ENCODE measurements around the gene PIGS. TPM values are rescaled to one million over a fixed set of nuclear protein-coding genes. Genes with fewer than 3 reads are reported as not detected.
"Not testable (repeated sequence)": the region's sequence is repeated elsewhere in the genome, so short reads cannot be mapped to it uniquely, and the experiment has no call there.

Gene PIGS
- total RNA-seq, result 10 to 100 TPM; 39.0 to 56.7 (median 49.2) TPM

- 0 to 21% (median 2%) methylated on average over 1 to 8 of the region's 49 CpGs for WGBS, 10 experiments
- ATAC-seq (replicated peaks in 6 of 8), result peak; percentile 94 to 99 (median 97)
- in situ Hi-C loops (cut with MboI; ENCODE audit: low pct_unique_long_range_greater_than_20kb in 2 of 9, low sequenced_read_pairs in 9 of 9, unreplicated experiment in 9 of 9), result no loop called here
- peak within 1 kb of the TSS; percentile 65 to 85 (median 69) for H3K4me3 ChIP-seq
- peak within 1 kb of the TSS; percentile 30 to 35 for H3K27ac ChIP-seq
- H3K4me1 ChIP-seq (replicated peaks in 1 of 2), result peaks cover 13 to 31% of the 10 kb centered on the region in 2 donors
These were observed at the start of gene PIGS for GRCh38 chr17:28571361-28572122. TSS of gene PIGS (minus strand) at chr17:28571524. CDS start at chr17:28571496, 28 bp downstream.

- in situ Hi-C loops (cut with MboI; ENCODE audit: low pct_unique_long_range_greater_than_20kb in 2 of 9, low sequenced_read_pairs in 9 of 9, unreplicated experiment in 9 of 9), result loop anchor here in 1 of 9 experiments (25.0 kb wide), 1 partner anchor 92 kb away; the partner anchor contains the start of genes PROCA1, RAB34 and RPL23A
- H3K4me1 ChIP-seq (replicated peaks in 1 of 2), result no peaks in the 10 kb centered on the region
- H3K4me3 ChIP-seq, result no peak overlapping the region
- 61 to 100% (median 93%) methylated on average over 1 to 2 of the region's 2 CpGs; no CpG with 5 or more reads in 3 of the 10 experiments for WGBS, 10 experiments
- no peak for ATAC-seq (replicated peaks in 6 of 8)
- H3K27ac ChIP-seq, result no peak overlapping the region
These were observed 48.7 kb upstream of the PIGS start for GRCh38 chr17:28620010-28620409.

- no peak overlapping the region for H3K27ac ChIP-seq
- no peaks in the 10 kb centered on the region for H3K4me1 ChIP-seq (replicated peaks in 1 of 2)
- in situ Hi-C loops (cut with MboI; ENCODE audit: low pct_unique_long_range_greater_than_20kb in 2 of 9, low sequenced_read_pairs in 9 of 9, unreplicated experiment in 9 of 9), result loop anchor here in 1 of 9 experiments (25.0 kb wide), 1 partner anchor 94 kb away; the partner anchor contains the start of genes PROCA1, RAB34 and RPL23A
- ATAC-seq (replicated peaks in 6 of 8), result no peak
- 67 to 100% (median 89%) methylated on average over 1 to 3 of the region's 3 CpGs; no CpG with 5 or more reads in 2 of the 10 experiments for WGBS, 10 experiments
- no peak overlapping the region for H3K4me3 ChIP-seq
These were observed 47.1 kb upstream of the PIGS start for GRCh38 chr17:28618464-28618863.

GRCh38 chr17:28616281-28616680 is 45.0 kb upstream of the PIGS start:
- Histone ChIP-seq H3K4me1 (replicated peaks in 1 of 2) (no peaks in the 10 kb centered on the region), H3K27ac (no peak overlapping the region), H3K4me3 (no peak overlapping the region)
- WGBS, 10 experiments, result 70 to 100% (median 86%) methylated on average over 1 to 6 of the region's 7 CpGs; no CpG with 5 or more reads in 3 of the 10 experiments
- in situ Hi-C loops (cut with MboI; ENCODE audit: low pct_unique_long_range_greater_than_20kb in 2 of 9, low sequenced_read_pairs in 9 of 9, unreplicated experiment in 9 of 9), result loop anchor here in 1 of 9 experiments (25.0 kb wide), 1 partner anchor 96 kb away; the partner anchor contains the start of genes PROCA1, RAB34 and RPL23A
- no peak for ATAC-seq (replicated peaks in 6 of 8)

GRCh38 chr17:28615260-28615940 is 44.1 kb upstream of the PIGS start:
- no peaks in the 10 kb centered on the region for H3K4me1 ChIP-seq (replicated peaks in 1 of 2)
- in situ Hi-C loops (cut with MboI; ENCODE audit: low pct_unique_long_range_greater_than_20kb in 2 of 9, low sequenced_read_pairs in 9 of 9, unreplicated experiment in 9 of 9), result loop anchor here in 1 of 9 experiments (25.0 kb wide), 1 partner anchor 97 kb away; the partner anchor contains the start of genes PROCA1, RAB34 and RPL23A
- 67 to 100% (median 94%) methylated on average over 1 to 2 of the region's 4 CpGs; no CpG with 5 or more reads in 2 of the 10 experiments for WGBS, 10 experiments

GRCh38 chr17:28613931-28614381 is 42.6 kb upstream of the PIGS start, which contains the start of gene RSKR:
TSS of gene RSKR (minus strand) at chr17:28614185. CDS start at chr17:28614161, 24 bp downstream.
- 40 to 100% (median 90%) methylated on average over 1 to 3 of the region's 5 CpGs; no CpG with 5 or more reads in 7 of the 10 experiments for WGBS, 10 experiments
- no peaks in the 10 kb centered on the region for H3K4me1 ChIP-seq (replicated peaks in 1 of 2)
- ATAC-seq (replicated peaks in 6 of 8), result peak in 3 of 8 experiments; percentile 16 to 50 (median 43)
- H3K4me3 ChIP-seq, result no peak within 1 kb of the TSS
- H3K27ac ChIP-seq, result no peak within 1 kb of the TSS
- in situ Hi-C loops (cut with MboI; ENCODE audit: low pct_unique_long_range_greater_than_20kb in 2 of 9, low sequenced_read_pairs in 9 of 9, unreplicated experiment in 9 of 9), result loop anchor here in 1 of 9 experiments (25.0 kb wide), 1 partner anchor 98 kb away; the partner anchor contains the start of genes PROCA1, RAB34 and RPL23A

More at GRCh38 chr17:28615260-28615940, 44.1 kb upstream of the PIGS start:
- H3K27ac ChIP-seq, result no peak overlapping the region
- no peak for ATAC-seq (replicated peaks in 6 of 8)
- H3K4me3 ChIP-seq, result no peak overlapping the region

GRCh38 chr17:28612936-28613872 is 41.9 kb upstream of the PIGS start:
- Histone ChIP-seq H3K4me1 (replicated peaks in 1 of 2) (no peaks in the 10 kb centered on the region), H3K4me3 (no peak overlapping the region), H3K27ac (no peak overlapping the region)
- WGBS, 10 experiments, result 40 to 100% (median 64%) methylated on average over 1 to 5 of the region's 6 CpGs; no CpG with 5 or more reads in 2 of the 10 experiments
- ATAC-seq (replicated peaks in 6 of 8), result peak; percentile 22 to 77 (median 45)
- in situ Hi-C loops (cut with MboI; ENCODE audit: low pct_unique_long_range_greater_than_20kb in 2 of 9, low sequenced_read_pairs in 9 of 9, unreplicated experiment in 9 of 9), result loop anchor here in 1 of 9 experiments (25.0 kb wide), 1 partner anchor 99 kb away; the partner anchor contains the start of genes PROCA1, RAB34 and RPL23A

- ATAC-seq (replicated peaks in 6 of 8), result no peak
- WGBS, 10 experiments, result 0 to 83% (median 48%) methylated on average over 1 to 2 of the region's 2 CpGs; no CpG with 5 or more reads in 4 of the 10 experiments
- Histone ChIP-seq H3K4me3 (no peak overlapping the region), H3K27ac (no peak overlapping the region), H3K4me1 (replicated peaks in 1 of 2) (no peaks in the 10 kb centered on the region)
- in situ Hi-C loops (cut with MboI; ENCODE audit: low pct_unique_long_range_greater_than_20kb in 2 of 9, low sequenced_read_pairs in 9 of 9, unreplicated experiment in 9 of 9), result loop anchor here in 1 of 9 experiments (25.0 kb wide), 1 partner anchor 100 kb away; the partner anchor contains the start of genes PROCA1, RAB34 and RPL23A
These were observed 41.2 kb upstream of the PIGS start for GRCh38 chr17:28612531-28612930.

- in situ Hi-C loops (cut with MboI; ENCODE audit: low pct_unique_long_range_greater_than_20kb in 2 of 9, low sequenced_read_pairs in 9 of 9, unreplicated experiment in 9 of 9), result loop anchor here in 1 of 9 experiments (25.0 kb wide), 1 partner anchor 102 kb away; the partner anchor contains the start of genes PROCA1, RAB34 and RPL23A
- no peak overlapping the region for H3K27ac ChIP-seq
- no peaks in the 10 kb centered on the region for H3K4me1 ChIP-seq (replicated peaks in 1 of 2)
- 40 to 100% (median 95%) methylated on average over 1 to 8 of the region's 8 CpGs for WGBS, 10 experiments
- H3K4me3 ChIP-seq, result no peak overlapping the region
- no peak for ATAC-seq (replicated peaks in 6 of 8)
These were observed 39.1 kb upstream of the PIGS start for GRCh38 chr17:28610376-28610775.

GRCh38 chr17:28604031-28604430 is 32.7 kb upstream of the PIGS start:
- not testable (repeated sequence) for H3K27ac ChIP-seq; H3K4me3 ChIP-seq; ATAC-seq (replicated peaks in 6 of 8); H3K4me1 ChIP-seq (replicated peaks in 1 of 2)
- in situ Hi-C loops (cut with MboI; ENCODE audit: low pct_unique_long_range_greater_than_20kb in 2 of 9, low sequenced_read_pairs in 9 of 9, unreplicated experiment in 9 of 9), result loop anchor here in 1 of 9 experiments (25.0 kb wide), 1 partner anchor 108 kb away; the partner anchor contains the start of genes PROCA1, RAB34 and RPL23A
- WGBS, 10 experiments, result no CpG with 5 or more reads among the region's 31 CpGs

GRCh38 chr17:28599311-28600184 is 28.2 kb upstream of the PIGS start:
- peaks cover 0 to 4% of the 10 kb centered on the region in 2 donors for H3K4me1 ChIP-seq (replicated peaks in 1 of 2)
- WGBS, 10 experiments, result 1 to 95% (median 33%) methylated on average over 3 to 23 of the region's 40 CpGs
- H3K4me3 ChIP-seq, result peak overlapping the region; percentile 42 to 69 (median 54)
- in situ Hi-C loops (cut with MboI; ENCODE audit: low pct_unique_long_range_greater_than_20kb in 2 of 9, low sequenced_read_pairs in 9 of 9, unreplicated experiment in 9 of 9), result loop anchor here in 2 of 9 experiments (25.0 kb wide), 2 partner anchors 112 to 113 kb away; partner anchors contain the start of genes PROCA1 (in 1 of the 2), RAB34 (in 1 of the 2) and RPL23A (in 1 of the 2)
- H3K27ac ChIP-seq, result peak overlapping the region; percentile 14 to 56
- peak; percentile 70 to 77 (median 74) for ATAC-seq (replicated peaks in 6 of 8)

All from motor neuron (in vitro differentiated cells).